Aorta (tissue), 5 donors: Measurements from ENCODE around the gene ADAM12. TPM values are rescaled to one million over a fixed set of nuclear protein-coding genes. Genes with fewer than 3 reads are reported as not detected.

Experiments used
- ATAC-seq: fragments of 200-7000 bp; cut with Tn5 transposase; one replicate; pipeline ENCODE4 v1.9.1; 2022; ENCODE audit warnings: moderate library complexity; ENCODE audit not compliant: low FRiP score
- DNase-seq, 2 donors: peaks; one replicate each; pipeline ENCODE4 v3.0.0-alpha.2; 2020
- H3K27ac ChIP-seq, 2 donors: one replicate each; pipeline ENCODE4 v1.5.1; 2013; ENCODE audit warnings: low read length in 2 of 2, mild to moderate bottlenecking in 2 of 2, moderate library complexity in 2 of 2, control low read depth in 1 of 2, inconsistent platforms in 1 of 2, low read depth in 1 of 2
- H3K27me3 ChIP-seq, 2 donors: one replicate each; pipeline ENCODE4 v1.6.1; 2013; ENCODE audit warnings: control low read depth in 1 of 2, low read length in 1 of 2, mild to moderate bottlenecking in 1 of 2, moderate library complexity in 1 of 2; ENCODE audit not compliant: insufficient read depth in 2 of 2, control insufficient read depth in 1 of 2
- H3K36me3 ChIP-seq, 2 donors: one replicate each; pipeline ENCODE4 v1.6.1; 2013; ENCODE audit warnings: control low read depth in 1 of 2, low read length in 1 of 2, mild to moderate bottlenecking in 1 of 2; ENCODE audit not compliant: insufficient read depth in 2 of 2, control insufficient read depth in 1 of 2
- H3K4me1 ChIP-seq, 2 donors: one replicate each; pipeline ENCODE4 v1.6.1; 2013; ENCODE audit warnings: low read length in 2 of 2, control low read depth in 1 of 2, mild to moderate bottlenecking in 1 of 2, moderate library complexity in 1 of 2; ENCODE audit not compliant: insufficient read depth in 2 of 2, control insufficient read depth in 1 of 2
- H3K4me3 ChIP-seq, 2 donors: one replicate each; pipeline ENCODE4 v1.5.1; 2013; ENCODE audit warnings: low read length in 2 of 2, control low read depth in 1 of 2, mild to moderate bottlenecking in 1 of 2
- H3K9me3 ChIP-seq: one replicate; pipeline ENCODE4 v1.6.1; 2013; ENCODE audit warnings: mild to moderate bottlenecking, low read length; ENCODE audit not compliant: control insufficient read depth
- WGBS, 2 donors: extraction: QIAGEN DNeasy Blood & Tissue Kit; methylation state at CpG; one replicate each; pipeline ENCODE4 v1.1.7; 2013; 5-methylcytosine and 5-hydroxymethylcytosine counted together
- intact Hi-C, 2 donors: fragments of 100-400 bp; cut with DNase I; formaldehyde crosslinking; loops; one replicate each; pipeline versions ENCODE4 v1.14.2 to v1.15.0; 2022
- polyA plus RNA-seq, 2 donors: library from polyadenylated mRNA; stranded (reverse); fragments of 200-250 nt; gene quantifications; one replicate each; pipeline ENCODE4 v1.2.3, GENCODE V29; 2013
- total RNA-seq, 2 donors: library from RNA; stranded (reverse); fragmentation: NEBNext Ultra II Directional; extraction: Animal tissue kit (Norgen Biotek cat#: 25700); gene quantifications; one replicate each; pipeline ENCODE4 v1.2.1, GENCODE V29; 2021
- donor health status: healthy with polysubstance abuse.
- donor health status: Bipolar disorder and iron deficiency.
- donor health status: DM: no; HTN: no; CAD: no.
- donor health status: DM: no; HTN: no; CAD: no.
- donor health status: DM: yes; HTN: yes; CAD: no.

The ADAM12 gene
- total and polyA plus RNA-seq, 4 donors, result 0.13 to 9.4 (median 5.5) TPM; not detected in 1

DNA sequence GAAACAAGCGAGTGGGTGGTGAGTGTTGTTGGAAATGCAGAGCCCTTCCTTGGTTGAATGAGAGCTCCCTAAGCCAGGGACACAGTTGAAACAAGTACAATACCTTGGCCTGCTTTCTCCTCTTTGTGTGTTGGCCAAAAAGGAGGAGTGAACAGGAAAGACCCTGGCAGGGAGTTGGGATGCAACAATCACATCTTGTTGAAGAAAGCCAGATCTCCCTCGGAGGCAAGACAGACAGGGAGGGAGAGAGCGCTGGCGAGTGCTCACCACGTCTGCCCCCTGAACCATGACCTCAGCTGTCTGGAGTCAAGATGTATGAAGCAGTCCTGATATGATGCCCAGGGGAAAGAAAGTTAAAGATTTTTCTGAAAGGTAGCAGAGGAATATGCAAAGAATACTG is 66.8 kb downstream of the ADAM12 start:
- H3K27ac ChIP-seq, result no peak overlapping the region
- H3K36me3 ChIP-seq, result no peaks in the 10 kb centered on the region
- DNase-seq, result no peak
- intact Hi-C loops, result no loop called here
- 75 to 77% methylated on average over 5 of the region's 5 CpGs for WGBS, 2 donors
- no peaks in the 10 kb centered on the region for H3K4me1 ChIP-seq
- H3K9me3 ChIP-seq, result no peaks in the 10 kb centered on the region
- no peaks in the 10 kb centered on the region for H3K27me3 ChIP-seq
- ATAC-seq, result no peak
- no peak overlapping the region for H3K4me3 ChIP-seq

DNA sequence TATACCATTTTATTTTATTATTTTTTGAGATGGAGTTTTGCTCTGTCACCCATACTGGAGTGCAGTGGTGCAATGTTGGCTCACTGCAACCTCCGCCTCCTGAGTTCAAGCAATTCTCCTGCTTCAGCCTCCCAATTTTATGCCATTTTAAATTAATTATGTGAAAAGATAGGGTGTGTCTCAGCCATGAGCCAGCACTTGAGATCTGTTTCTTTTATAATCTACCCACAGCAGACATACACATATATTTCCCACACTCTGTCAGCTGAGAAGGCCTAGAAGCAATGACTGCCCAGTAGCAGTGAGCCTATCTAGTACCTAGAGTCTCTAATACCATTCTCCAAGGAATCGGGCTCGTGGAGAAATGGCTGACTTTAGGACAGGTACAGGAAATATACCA is 70.5 kb downstream of the ADAM12 start:
- Histone ChIP-seq H3K4me1 (no peaks in the 10 kb centered on the region), H3K4me3 (no peak overlapping the region), H3K36me3 (no peaks in the 10 kb centered on the region), H3K9me3 (no peaks in the 10 kb centered on the region), H3K27ac (no peak overlapping the region), H3K27me3 (no peaks in the 10 kb centered on the region)
- intact Hi-C loops, result no loop called here
- 88 to 96% methylated on average over 3 of the region's 3 CpGs for WGBS, 2 donors
- DNase-seq (no peak), ATAC-seq (no peak)

DNA sequence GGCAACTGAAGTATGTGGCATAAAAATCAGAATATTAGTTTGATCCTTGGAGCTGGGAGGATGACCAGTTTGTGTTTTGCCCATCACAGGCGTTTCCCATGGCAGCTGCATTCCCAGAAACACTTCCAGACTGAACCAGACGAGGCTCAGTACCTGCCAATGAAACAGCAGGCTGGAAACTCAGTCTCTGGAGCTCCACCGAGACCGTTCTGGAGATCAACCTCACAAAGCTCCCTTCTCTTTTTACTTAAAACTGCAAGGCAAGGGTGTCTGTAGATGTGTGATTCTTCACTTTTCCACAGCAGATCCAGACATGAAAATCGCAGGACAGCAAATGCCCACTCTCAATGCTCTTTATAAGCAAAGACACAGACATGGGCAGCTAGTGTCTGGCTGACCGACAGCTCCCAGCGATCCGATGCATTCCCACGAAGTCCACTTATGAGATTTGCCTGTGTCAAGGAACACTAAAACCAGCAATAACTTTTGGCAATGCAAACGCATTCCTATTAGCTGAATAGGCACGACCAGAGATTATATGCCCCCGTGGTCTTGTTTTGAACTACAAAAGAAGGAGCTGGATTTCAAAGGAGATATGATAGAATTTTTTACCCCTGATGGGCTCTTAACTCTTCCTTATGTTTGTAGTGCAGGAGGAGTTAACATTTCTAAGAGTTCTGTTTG is 72.6 kb downstream of the ADAM12 start:
- H3K36me3 ChIP-seq, result no peaks in the 10 kb centered on the region
- H3K27me3 ChIP-seq, result no peaks in the 10 kb centered on the region
- 5 to 6% methylated on average over 12 of the region's 12 CpGs for WGBS, 2 donors
- no peak for DNase-seq
- H3K4me1 ChIP-seq, result no peaks in the 10 kb centered on the region
- no peak overlapping the region for H3K4me3 ChIP-seq
- intact Hi-C loops, result no loop called here
- ATAC-seq, result no peak
- H3K9me3 ChIP-seq, result no peaks in the 10 kb centered on the region
- H3K27ac ChIP-seq, result peak overlapping the region in 1 of 2 donors; percentile 41

DNA sequence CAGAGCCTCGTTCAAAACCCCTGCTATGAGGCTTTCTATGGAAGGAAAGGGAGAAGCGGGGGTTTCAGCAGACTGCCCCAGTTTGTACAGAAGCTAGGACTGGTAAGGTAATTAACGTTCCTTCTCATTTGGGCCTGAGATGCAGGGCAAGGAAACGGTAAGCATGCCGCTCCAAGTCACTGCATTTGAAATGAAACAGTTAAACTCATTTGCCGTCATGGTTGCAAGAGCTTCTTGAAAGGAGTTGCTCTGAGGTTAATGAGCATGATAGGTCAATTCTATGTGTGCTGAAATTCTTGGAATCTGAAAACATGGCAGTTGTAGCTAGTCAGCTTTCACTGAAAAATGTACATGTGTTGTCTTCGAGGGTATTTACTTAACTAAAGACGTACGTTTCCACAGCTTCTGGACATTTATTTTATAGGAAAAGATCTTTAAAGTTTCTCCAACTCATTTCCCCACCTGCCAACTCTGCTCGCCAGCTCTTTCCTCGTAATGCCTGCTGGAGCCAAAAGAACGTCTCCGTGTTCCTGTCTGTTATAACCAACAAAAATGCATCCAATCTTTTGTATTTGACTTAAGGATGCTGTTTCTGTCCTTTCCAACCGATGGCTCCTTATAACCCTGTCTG is 73.3 kb downstream of the ADAM12 start:
- Histone ChIP-seq H3K4me3 (no peak overlapping the region), H3K4me1 (no peaks in the 10 kb centered on the region), H3K36me3 (no peaks in the 10 kb centered on the region), H3K9me3 (no peaks in the 10 kb centered on the region), H3K27me3 (no peaks in the 10 kb centered on the region), H3K27ac (no peak overlapping the region)
- intact Hi-C loops, result no loop called here
- DNase-seq (no peak), ATAC-seq (no peak)
- 43 to 50% methylated on average over 14 of the region's 14 CpGs for WGBS, 2 donors

DNA sequence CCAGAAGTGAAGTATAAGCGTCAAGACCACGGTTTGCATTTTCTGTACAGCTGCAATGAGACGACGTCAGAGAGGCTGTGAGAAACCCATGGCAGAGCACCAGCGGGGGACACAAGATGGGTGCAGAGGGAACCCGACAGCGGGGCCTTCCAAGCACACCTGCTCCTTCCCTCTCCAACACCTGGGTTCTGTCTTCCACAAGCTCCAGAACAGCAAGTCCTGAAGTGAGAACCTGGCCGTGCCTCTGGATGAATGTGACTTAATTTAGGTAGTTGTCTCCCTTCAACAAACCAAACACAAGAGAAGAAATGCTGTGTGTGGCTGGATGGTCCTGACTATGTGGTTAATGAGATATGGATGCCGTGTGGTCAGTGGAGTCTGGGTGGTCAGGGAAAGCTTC is 76.1 kb downstream of the ADAM12 start:
- H3K9me3 ChIP-seq, result peaks cover 1% of the 10 kb centered on the region
- ATAC-seq (no peak), DNase-seq (no peak)
- 95 to 97% methylated on average over 9 of the region's 9 CpGs for WGBS, 2 donors
- no peaks in the 10 kb centered on the region for H3K36me3 ChIP-seq
- no peak overlapping the region for H3K27ac ChIP-seq
- no peaks in the 10 kb centered on the region for H3K27me3 ChIP-seq
- no peak overlapping the region for H3K4me3 ChIP-seq
- H3K4me1 ChIP-seq, result no peaks in the 10 kb centered on the region
- intact Hi-C loops, result no loop called here

DNA sequence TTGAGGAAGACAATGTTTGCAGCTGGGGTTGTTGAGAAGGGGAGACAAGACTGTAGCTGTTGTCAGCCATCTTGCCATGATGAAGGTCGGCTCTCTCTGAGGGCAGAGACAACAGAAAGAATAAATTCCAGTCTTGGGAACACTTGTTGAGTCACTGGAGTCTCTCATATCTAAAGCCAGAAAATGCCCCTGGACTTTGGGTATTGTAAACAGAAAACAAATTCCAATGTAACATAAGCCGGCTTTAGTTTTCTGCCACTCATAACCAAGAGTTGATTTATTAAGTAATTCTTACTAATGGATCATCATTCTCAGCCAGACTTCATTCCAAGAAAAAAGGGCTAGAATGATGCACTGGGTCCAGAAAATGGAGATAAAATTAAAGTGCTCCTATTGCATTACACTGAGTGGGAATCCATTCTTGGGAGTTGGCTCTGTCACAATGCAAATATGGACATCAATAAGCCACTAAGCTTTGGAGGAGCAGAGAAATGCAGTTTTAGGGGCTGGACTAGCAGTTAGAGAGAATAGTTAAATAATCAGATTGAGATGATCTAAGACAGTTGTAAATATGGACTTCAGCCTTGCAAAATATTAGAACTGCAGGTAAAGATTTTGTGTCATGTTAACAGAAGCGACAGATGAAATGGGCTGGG is 78.9 kb downstream of the ADAM12 start:
- no peaks in the 10 kb centered on the region for H3K27me3 ChIP-seq
- H3K9me3 ChIP-seq, result peaks cover 1% of the 10 kb centered on the region
- no peaks in the 10 kb centered on the region for H3K36me3 ChIP-seq
- no peak overlapping the region for H3K27ac ChIP-seq
- 84 to 89% methylated on average over 3 of the region's 3 CpGs for WGBS, 2 donors
- intact Hi-C loops, result no loop called here
- no peak for ATAC-seq
- no peak overlapping the region for H3K4me3 ChIP-seq
- H3K4me1 ChIP-seq, result no peaks in the 10 kb centered on the region
- DNase-seq, result no peak

DNA sequence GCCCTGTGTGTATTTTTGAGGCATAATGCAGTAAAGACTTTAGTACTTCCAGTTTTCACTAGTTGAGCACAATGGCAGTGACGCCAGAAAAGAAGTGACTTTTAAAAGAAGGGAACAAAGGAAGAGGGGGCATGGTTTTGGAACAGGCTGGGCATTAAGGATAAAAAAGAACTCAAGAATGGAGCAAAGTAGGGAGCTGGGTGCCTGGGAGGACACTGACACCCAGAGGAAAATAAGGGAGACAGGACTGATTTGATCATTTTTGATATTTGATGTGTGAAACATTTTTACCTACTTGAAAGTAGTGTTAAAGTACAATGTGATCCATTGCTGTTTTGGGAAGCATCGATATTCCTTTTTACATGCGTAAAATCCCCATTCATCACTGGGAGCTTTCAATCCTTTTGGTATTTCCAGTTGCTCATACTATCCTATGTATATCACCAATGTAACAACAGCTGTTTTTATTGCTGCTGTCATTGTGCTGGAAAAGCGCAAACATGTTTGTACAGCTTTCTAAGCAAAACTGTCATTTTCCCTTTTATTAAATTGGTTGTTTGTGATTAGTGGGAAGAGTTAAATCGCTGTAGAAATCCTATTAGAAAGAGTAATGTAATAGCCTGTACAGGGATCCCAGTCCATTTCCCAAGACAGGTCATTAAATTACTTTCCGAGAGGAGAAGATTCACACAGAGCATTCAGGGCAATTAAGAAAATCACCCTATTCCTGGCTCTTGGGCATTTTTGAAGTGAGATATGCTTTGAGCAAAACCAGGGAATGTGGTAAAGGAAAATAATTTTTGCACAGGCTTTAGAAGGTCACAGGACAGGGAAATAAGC is 85.2 kb downstream of the ADAM12 start:
- ATAC-seq, result no peak
- H3K27me3 ChIP-seq, result no peaks in the 10 kb centered on the region
- no peak for DNase-seq
- no peak overlapping the region for H3K27ac ChIP-seq
- intact Hi-C loops, result loop anchor here in 1 of 2 donors (5.0 kb wide), 1 partner anchor 321 kb away; no protein-coding TSS in a partner anchor
- H3K4me1 ChIP-seq, result no peaks in the 10 kb centered on the region
- no peaks in the 10 kb centered on the region for H3K36me3 ChIP-seq
- 83 to 86% methylated on average over 6 of the region's 6 CpGs for WGBS, 2 donors
- no peak overlapping the region for H3K4me3 ChIP-seq
- no peaks in the 10 kb centered on the region for H3K9me3 ChIP-seq

DNA sequence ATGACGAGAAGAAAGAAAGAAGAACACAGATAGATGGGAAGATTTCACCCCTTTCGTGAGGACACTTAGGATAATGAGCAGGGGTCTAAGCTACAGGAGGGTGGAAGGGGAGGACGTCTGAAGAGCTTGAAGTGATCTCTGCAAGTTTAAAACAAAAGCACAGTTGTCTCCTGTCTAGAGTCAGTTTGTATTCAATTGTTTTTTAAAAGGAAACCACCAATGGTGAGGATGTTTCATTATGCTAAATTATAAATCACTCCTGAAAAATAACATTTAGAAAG is 85.9 kb downstream of the ADAM12 start:
- Histone ChIP-seq H3K36me3 (no peaks in the 10 kb centered on the region), H3K4me3 (no peak overlapping the region), H3K27me3 (no peaks in the 10 kb centered on the region), H3K9me3 (no peaks in the 10 kb centered on the region), H3K4me1 (no peaks in the 10 kb centered on the region), H3K27ac (no peak overlapping the region)
- WGBS, 2 donors, result 86 to 87% methylated on average over 3 of the region's 3 CpGs
- no peak for ATAC-seq
- intact Hi-C loops, result loop anchor here in 1 of 2 donors (5.0 kb wide), 1 partner anchor 320 kb away; no protein-coding TSS in a partner anchor
- DNase-seq, result no peak
